VCaP (cell line): ENCODE data around the gene PREX1.
A peak's percentile ranks its signal among the peaks of the same experiment; 100 is the strongest.
"Not testable (repeated sequence)": the region's sequence is repeated elsewhere in the genome, so short reads cannot be mapped to it uniquely, and the experiment has no call there.

Experiments
- H3K27ac ChIP-seq: fragments of 450-650 bp; 2 replicates; pipeline ENCODE4 v1.5.1; 2017
- TF ChIP-seq, protein P1 (sequence below): fragments of 450-650 bp; conservative IDR thresholded peaks from 2 replicates; pipeline ENCODE4 v1.5.1; 2017; ENCODE audit warnings: mild to moderate bottlenecking, moderate library complexity

PREX1 gene

DNA sequence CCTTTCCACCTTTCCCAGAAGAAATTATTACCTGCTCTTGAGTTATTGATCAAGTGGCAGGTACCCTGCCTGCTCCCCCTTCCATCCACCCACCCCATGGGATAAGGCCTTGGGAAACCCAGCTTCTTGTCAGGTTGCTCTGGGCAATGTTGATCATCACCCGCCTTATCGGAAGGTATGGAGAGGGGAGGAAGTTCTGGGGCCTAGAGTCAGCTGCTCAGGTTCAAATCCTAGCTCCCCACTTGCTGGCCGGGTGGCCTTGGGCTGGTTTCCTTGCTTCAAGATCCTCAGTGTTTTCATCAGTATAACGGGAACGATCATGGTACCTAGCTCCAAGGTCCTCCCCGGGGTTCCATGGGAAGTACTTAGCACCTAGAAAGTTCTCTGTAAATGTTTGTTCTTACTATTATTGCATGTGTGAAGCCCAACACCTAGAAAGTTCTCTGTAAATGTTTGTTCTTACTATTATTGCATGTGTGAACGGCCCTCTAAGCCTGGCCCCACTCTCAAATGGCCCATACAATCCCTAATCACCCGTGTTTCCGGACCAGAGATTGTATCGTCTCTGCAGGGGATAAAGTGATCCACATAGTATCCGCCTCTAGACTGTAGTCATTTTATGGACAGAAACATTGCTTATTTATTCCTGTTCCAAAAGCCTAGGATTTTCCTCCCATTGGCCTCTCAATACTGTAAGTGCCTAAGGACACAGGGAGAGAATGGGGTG lies 1.1 kb upstream of the PREX1 start:
- TF ChIP-seq, protein P1, sequence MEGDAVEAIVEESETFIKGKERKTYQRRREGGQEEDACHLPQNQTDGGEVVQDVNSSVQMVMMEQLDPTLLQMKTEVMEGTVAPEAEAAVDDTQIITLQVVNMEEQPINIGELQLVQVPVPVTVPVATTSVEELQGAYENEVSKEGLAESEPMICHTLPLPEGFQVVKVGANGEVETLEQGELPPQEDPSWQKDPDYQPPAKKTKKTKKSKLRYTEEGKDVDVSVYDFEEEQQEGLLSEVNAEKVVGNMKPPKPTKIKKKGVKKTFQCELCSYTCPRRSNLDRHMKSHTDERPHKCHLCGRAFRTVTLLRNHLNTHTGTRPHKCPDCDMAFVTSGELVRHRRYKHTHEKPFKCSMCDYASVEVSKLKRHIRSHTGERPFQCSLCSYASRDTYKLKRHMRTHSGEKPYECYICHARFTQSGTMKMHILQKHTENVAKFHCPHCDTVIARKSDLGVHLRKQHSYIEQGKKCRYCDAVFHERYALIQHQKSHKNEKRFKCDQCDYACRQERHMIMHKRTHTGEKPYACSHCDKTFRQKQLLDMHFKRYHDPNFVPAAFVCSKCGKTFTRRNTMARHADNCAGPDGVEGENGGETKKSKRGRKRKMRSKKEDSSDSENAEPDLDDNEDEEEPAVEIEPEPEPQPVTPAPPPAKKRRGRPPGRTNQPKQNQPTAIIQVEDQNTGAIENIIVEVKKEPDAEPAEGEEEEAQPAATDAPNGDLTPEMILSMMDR, result no peak
- H3K27ac ChIP-seq, result peak overlapping the region; percentile 80

DNA sequence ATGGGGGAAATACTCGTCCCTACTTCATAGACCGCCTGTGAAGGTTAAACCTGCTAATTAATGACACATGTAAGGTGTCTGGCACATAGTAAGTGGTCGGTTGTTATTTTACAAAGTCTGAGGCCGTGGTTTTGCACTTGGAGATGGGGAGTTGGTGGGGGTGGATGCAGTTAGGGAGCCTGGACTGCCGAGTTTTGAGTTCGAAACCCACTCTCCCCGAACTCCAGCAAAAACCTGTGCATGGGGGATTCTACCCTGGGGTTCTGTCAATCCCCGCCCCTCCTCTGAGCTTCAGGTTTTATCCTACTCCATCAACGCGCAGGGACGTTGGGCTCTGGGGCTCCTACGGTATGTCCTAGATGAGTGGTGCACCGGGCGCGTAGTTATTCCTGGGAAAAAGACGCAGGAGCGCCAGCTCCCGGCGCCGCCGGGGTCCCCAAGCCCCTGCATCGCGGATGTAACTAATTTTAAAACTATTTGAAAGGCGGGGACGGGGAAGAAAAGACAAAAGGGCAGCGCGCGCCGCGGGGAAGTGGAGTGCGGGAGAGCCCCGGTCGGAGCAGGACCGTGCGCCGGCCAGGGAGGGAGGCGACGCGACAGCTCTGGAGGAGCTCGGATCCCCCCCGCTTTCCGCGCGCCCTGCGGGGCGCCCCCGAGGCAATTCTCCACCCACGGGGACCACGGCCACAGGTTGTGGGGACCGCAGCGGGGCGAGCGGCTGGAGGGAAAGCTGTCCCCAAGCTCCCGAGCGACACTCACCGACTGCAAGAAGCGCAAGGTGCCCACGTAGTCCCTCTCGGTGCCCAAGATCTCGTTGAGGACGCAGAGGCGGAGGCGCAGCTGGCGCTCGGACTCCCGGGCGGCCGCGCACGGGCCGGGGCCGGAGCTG lies 672 bp downstream of the PREX1 start:
- H3K27ac ChIP-seq, result peak overlapping the region; percentile 80; the same call in 1 of the 2 replicates
- TF ChIP-seq, protein P1, result no peak

GRCh38 chr20:48826480-48826879 lies 1.3 kb downstream of the PREX1 start:
- not testable (repeated sequence) for H3K27ac ChIP-seq

DNA sequence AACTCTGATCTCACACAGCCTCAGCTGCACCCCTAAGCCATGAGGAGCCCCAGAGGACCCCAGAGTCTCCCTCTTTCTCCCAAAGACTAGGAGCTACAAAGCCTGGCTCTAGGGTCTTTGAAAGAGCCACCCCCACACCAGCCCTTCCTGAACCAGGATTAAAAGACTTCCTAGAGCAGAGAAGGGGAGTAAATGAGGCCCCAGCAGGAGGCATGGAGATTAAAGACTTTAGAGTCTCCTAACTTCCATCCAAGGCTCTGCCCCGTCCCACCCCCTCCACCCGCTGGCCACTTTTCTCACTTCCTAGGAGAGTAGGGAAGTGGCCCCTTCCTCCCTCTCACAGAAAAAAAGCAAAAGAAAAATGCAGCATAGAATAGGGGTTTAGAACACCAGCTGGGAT lies 1.7 kb downstream of the PREX1 start:
- no peak overlapping the region for H3K27ac ChIP-seq
- TF ChIP-seq, protein P1, result no peak

GRCh38 chr20:48825566-48825920 lies 2.3 kb downstream of the PREX1 start:
- H3K27ac ChIP-seq, result no peak overlapping the region
- TF ChIP-seq, protein P1, result no peak

GRCh38 chr20:48824830-48825565 lies 2.8 kb downstream of the PREX1 start:
- TF ChIP-seq, protein P1, result no peak
- no peak overlapping the region for H3K27ac ChIP-seq

GRCh38 chr20:48823960-48824498 lies 3.8 kb downstream of the PREX1 start:
- TF ChIP-seq, protein P1, result no peak
- no peak overlapping the region for H3K27ac ChIP-seq
